ENCODE data around the gene MYO5B. TPM values are rescaled to one million over a fixed set of nuclear protein-coding genes. Genes with fewer than 3 reads are reported as not detected.

The MYO5B gene
- total and polyA plus RNA-seq, 4 donors = 5.4 to 23.4 (median 11.4) TPM

GRCh38 chr18:49851624-49852023 lies 343.3 kb downstream of the MYO5B start (continued):
- TF ChIP-seq, protein P1, sequence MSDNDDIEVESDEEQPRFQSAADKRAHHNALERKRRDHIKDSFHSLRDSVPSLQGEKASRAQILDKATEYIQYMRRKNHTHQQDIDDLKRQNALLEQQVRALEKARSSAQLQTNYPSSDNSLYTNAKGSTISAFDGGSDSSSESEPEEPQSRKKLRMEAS (IDR thresholded peaks at IDR 0.05) = no peak

- WGBS = 95% methylated on average over 8 of the region's 8 CpGs
- Histone ChIP-seq H3K9ac (ENCODE audit: low read depth in 1 of 2, low read length in 2 of 2) (no peak overlapping the region), H3K36me3 (ENCODE audit: control insufficient read depth in 4 of 4, insufficient read depth in 3 of 4, low read depth in 1 of 4, low read length in 3 of 4) (peaks cover 0 to 2% (median 0%) of the 10 kb centered on the region in 4 donors), H3K27ac (ENCODE audit: low read depth in 1 of 2, low read length in 2 of 2) (no peak overlapping the region), H3K9me3 (ENCODE audit: control insufficient read depth in 4 of 4, low read length in 3 of 4) (no peaks in the 10 kb centered on the region), H3K27me3 (ENCODE audit: control insufficient read depth in 4 of 4, insufficient read depth in 4 of 4, low read length in 3 of 4) (no peaks in the 10 kb centered on the region), H3K4me1 (ENCODE audit: control insufficient read depth in 4 of 4, insufficient read depth in 4 of 4, low read length in 3 of 4) (peaks cover 0 to 7% (median 3%) of the 10 kb centered on the region in 4 donors), H3K4me3 (ENCODE audit: low read depth in 1 of 3, low read length in 3 of 3) (no peak overlapping the region)
- TF ChIP-seq, protein P2, sequence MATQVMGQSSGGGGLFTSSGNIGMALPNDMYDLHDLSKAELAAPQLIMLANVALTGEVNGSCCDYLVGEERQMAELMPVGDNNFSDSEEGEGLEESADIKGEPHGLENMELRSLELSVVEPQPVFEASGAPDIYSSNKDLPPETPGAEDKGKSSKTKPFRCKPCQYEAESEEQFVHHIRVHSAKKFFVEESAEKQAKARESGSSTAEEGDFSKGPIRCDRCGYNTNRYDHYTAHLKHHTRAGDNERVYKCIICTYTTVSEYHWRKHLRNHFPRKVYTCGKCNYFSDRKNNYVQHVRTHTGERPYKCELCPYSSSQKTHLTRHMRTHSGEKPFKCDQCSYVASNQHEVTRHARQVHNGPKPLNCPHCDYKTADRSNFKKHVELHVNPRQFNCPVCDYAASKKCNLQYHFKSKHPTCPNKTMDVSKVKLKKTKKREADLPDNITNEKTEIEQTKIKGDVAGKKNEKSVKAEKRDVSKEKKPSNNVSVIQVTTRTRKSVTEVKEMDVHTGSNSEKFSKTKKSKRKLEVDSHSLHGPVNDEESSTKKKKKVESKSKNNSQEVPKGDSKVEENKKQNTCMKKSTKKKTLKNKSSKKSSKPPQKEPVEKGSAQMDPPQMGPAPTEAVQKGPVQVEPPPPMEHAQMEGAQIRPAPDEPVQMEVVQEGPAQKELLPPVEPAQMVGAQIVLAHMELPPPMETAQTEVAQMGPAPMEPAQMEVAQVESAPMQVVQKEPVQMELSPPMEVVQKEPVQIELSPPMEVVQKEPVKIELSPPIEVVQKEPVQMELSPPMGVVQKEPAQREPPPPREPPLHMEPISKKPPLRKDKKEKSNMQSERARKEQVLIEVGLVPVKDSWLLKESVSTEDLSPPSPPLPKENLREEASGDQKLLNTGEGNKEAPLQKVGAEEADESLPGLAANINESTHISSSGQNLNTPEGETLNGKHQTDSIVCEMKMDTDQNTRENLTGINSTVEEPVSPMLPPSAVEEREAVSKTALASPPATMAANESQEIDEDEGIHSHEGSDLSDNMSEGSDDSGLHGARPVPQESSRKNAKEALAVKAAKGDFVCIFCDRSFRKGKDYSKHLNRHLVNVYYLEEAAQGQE (IDR thresholded peaks at IDR 0.05) = no peak
- TF ChIP-seq, protein P3, sequence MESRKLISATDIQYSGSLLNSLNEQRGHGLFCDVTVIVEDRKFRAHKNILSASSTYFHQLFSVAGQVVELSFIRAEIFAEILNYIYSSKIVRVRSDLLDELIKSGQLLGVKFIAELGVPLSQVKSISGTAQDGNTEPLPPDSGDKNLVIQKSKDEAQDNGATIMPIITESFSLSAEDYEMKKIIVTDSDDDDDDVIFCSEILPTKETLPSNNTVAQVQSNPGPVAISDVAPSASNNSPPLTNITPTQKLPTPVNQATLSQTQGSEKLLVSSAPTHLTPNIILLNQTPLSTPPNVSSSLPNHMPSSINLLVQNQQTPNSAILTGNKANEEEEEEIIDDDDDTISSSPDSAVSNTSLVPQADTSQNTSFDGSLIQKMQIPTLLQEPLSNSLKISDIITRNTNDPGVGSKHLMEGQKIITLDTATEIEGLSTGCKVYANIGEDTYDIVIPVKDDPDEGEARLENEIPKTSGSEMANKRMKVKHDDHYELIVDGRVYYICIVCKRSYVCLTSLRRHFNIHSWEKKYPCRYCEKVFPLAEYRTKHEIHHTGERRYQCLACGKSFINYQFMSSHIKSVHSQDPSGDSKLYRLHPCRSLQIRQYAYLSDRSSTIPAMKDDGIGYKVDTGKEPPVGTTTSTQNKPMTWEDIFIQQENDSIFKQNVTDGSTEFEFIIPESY (IDR thresholded peaks at IDR 0.05) = no peak
- TF ChIP-seq RXRA (IDR thresholded peaks at IDR 0.05) = no peak
- no peak for TF ChIP-seq NR2F2 (IDR thresholded peaks at IDR 0.05)
- TF ChIP-seq JUND (IDR thresholded peaks at IDR 0.05) = no peak
- TF ChIP-seq FOXA1 (IDR thresholded peaks at IDR 0.05) = no peak
- TF ChIP-seq ATF3 (IDR thresholded peaks at IDR 0.05) = no peak
- no peak for TF ChIP-seq YY1 (IDR thresholded peaks at IDR 0.05)
- TF ChIP-seq, protein P1 (IDR thresholded peaks at IDR 0.05) = no peak
- TF ChIP-seq HNF4A (conservative IDR thresholded peaks at IDR 0.05) = no peak
- TF ChIP-seq GABPA (IDR thresholded peaks at IDR 0.05 in 1 of 2, conservative IDR thresholded peaks at IDR 0.05 in 1 of 2) = no peak
- TF ChIP-seq RAD21 (IDR thresholded peaks at IDR 0.05) = no peak
- TF ChIP-seq FOXA2 (IDR thresholded peaks at IDR 0.05) = no peak
- TF ChIP-seq TAF1 (conservative IDR thresholded peaks at IDR 0.05) = no peak
- no peak for TF ChIP-seq SP1 (IDR thresholded peaks at IDR 0.05)
- DNase-seq (ENCODE audit: low spot score) = no peak
Measured at GRCh38 chr18:49850636-49851035, 344.3 kb downstream of the MYO5B start.

All from liver (tissue), 9 donors.